Omental fat pad (tissue), 4 donors: ENCODE data around the gene TCP11. TPM values are rescaled to one million over a fixed set of nuclear protein-coding genes. Genes with fewer than 3 reads are reported as not detected.

Experiments
- ATAC-seq: fragments of 150-250 bp; one replicate; pipeline ENCODE4 v1.9.1; 2016; ENCODE audit warnings: mild to moderate bottlenecking, moderate library complexity; ENCODE audit not compliant: low FRiP score
- DNase-seq: peaks from one replicate; pipeline ENCODE4 v3.0.0-alpha.2; 2019; ENCODE audit warnings: low spot score
- CTCF ChIP-seq, 3 donors: fragments of 450-650 bp; IDR thresholded peaks; one replicate each; pipeline ENCODE4 v1.5.1; 2016 to 2017; ENCODE audit warnings: antibody characterized with exemption in 3 of 3, mild to moderate bottlenecking in 3 of 3, moderate library complexity in 2 of 3
- small RNA-seq: library from RNA; depleted of rRNA; stranded (forward); fragments of <200 nt; gene quantifications from one replicate; pipeline ENCODE3, GENCODE V24; 2016
- total RNA-seq, 4 donors: library from RNA; depleted of rRNA; stranded (reverse); fragments of >200 nt; gene quantifications; one replicate each; pipeline ENCODE4 v1.1.0, GENCODE V29; 2016

TCP11 gene
- total RNA-seq, 4 donors from 2014 or later = not detected

- no peak for ATAC-seq
- no peak for DNase-seq
- TF ChIP-seq CTCF (IDR thresholded peaks at IDR 0.05) = no peak
These were observed 69.0 kb downstream of the TCP11 start for GRCh38 chr6:35072051-35072697.

- no peak for TF ChIP-seq CTCF (IDR thresholded peaks at IDR 0.05)
- ATAC-seq = no peak
- no peak for DNase-seq
These were observed 69.7 kb downstream of the TCP11 start for GRCh38 chr6:35071347-35071994.

- no peak for ATAC-seq
- no peak for DNase-seq
- no peak for TF ChIP-seq CTCF (IDR thresholded peaks at IDR 0.05)
These were observed 71.0 kb downstream of the TCP11 start for GRCh38 chr6:35070111-35070510.

- ATAC-seq = no peak
- DNase-seq = no peak
These were observed 71.9 kb downstream of the TCP11 start for GRCh38 chr6:35069262-35069661.

GRCh38 chr6:35068644-35069043 lies 72.5 kb downstream of the TCP11 start:
- ATAC-seq = no peak

More at GRCh38 chr6:35069262-35069661, 71.9 kb downstream of the TCP11 start:
- no peak for TF ChIP-seq CTCF (IDR thresholded peaks at IDR 0.05)

GRCh38 chr6:35068206-35068605 lies 72.9 kb downstream of the TCP11 start:
- no peak for DNase-seq
- no peak for TF ChIP-seq CTCF (IDR thresholded peaks at IDR 0.05)
- ATAC-seq = no peak

More at GRCh38 chr6:35068644-35069043, 72.5 kb downstream of the TCP11 start:
- no peak for TF ChIP-seq CTCF (IDR thresholded peaks at IDR 0.05)
- DNase-seq = no peak

Small RNA genes lying within 50 kb of the gene (small RNA-seq; reads per million reads assigned to genes)
- gene AL138721.1 = not detected

Other genes with a start within 250 kb of the TCP11 start
- under 1 TPM; 0.06 to 0.47 (median 0.11) TPM for gene SCUBE3, start 72.6 kb upstream of the TCP11 start, total RNA-seq
- 10 to 100 TPM; 27.7 to 53.5 (median 33.6) TPM for gene ZNF76, start 118.4 kb upstream of the TCP11 start, total RNA-seq
- gene DEF6, start 156.5 kb upstream of the TCP11 start, total RNA-seq = 10 to 100 TPM in 2 of 4 donors, 1 to 10 TPM in 2; 6.6 to 17.4 (median 9.3) TPM
- gene PPARD, start 201.2 kb upstream of the TCP11 start, total RNA-seq = 10 to 100 TPM in 3 of 4 donors, 1 to 10 TPM in 1; 6.4 to 37.6 (median 14.3) TPM